ENCODE data around the gene PSAT1.

PSAT1 gene

DNA sequence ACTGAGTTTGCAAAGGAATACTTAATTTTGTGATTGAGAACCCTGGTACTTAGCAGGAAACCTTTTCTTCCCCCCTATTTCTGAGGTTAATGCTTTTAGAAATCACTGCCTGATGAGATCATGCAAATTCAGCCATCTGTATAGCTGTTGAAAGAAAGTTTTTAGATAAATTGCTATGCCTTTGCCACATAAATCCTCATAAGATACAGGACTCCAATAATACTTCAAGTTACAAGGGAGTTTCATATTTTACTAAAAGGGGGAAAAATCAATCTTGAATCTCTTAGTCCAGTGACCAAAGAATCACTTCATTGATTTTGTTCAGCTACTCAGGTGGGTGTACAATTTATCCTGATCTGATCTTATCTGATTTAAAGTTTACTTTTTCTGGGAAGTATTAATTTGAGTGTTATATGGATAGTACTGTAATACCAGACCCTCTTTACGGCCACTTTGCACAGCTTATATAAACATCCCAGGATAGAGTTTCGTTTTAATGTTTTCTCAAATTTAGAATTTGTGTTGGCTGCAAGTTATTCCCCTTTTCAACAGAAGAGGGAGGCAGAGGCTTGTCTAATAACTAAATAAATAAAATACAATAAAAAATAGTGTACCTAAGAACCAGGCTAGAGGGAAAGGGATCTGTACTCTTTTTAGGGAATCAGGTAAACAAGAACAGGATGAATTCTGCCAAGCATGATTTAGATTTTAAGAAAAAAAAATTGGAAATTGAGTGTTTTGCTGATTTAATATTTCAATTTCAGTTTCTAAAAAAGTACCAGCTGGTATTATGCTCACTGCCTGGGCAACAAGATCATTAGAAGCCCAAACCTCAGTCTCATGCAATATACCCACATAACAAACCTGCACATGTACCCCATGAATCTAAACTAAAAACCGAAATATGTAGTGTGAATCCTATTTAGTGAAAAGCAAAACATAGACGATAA is 69.1 kb downstream of the PSAT1 start:
- DNase-seq (ENCODE audit: low read depth in 2 of 2) = no peak

- DNase-seq (ENCODE audit: low read depth in 2 of 2) = no peak
Observed at GRCh38 chr9:78366827-78367226, 69.9 kb downstream of the PSAT1 start.

GRCh38 chr9:78368236-78368635 is 71.3 kb downstream of the PSAT1 start:
- no peak for DNase-seq (ENCODE audit: low read depth in 2 of 2)

DNA sequence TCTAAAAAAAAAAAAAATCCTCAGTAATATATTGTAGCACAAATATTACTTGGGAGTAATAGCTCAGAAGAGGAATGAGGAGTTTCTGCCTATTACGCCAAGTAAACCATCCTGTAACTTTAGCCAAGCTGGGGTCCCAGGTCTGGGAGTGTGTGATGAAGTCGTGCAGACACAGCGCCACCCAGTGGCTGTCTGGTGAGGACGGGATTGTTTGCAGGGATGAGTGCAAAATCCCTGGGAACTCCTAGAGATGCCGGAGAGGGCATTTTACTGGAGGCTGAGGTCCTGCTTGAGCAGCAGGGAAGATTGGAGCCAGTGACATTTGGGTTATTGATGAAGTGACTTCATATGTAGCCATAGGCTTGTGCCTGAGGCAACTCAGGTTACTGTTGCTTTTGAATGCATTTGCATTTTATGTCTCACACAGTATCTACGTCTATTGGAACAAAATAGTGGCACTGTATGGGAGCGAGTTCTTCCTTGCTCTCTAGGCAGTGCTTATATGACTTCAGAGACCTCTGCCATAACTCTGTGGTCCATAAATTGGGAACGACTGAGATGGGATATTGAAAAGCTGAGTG is 72.8 kb downstream of the PSAT1 start:
- DNase-seq (ENCODE audit: low read depth in 2 of 2) = peak in 1 of 2 experiments; percentile 29

DNA sequence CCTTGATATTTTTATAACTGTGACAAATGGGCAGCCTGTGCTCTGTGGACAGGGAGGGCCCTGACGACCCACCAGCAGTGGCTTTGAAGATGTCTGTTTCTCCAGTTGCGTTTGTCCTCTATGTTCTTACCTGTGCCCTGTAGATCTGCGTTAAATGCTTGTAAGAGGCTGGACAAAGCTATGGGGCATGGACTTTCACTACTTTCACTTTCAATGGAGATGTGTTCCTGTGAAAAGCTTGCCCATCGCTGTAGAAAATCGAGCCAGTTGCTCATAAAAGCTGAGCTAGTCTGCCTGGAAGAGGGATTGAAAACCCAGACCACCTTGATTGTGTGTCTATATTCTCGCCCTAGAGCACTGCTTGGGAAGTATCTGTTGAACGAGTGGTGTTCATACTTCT is 74.1 kb downstream of the PSAT1 start:
- DNase-seq (ENCODE audit: low read depth in 2 of 2) = no peak

GRCh38 chr9:78371981-78372380 is 75.1 kb downstream of the PSAT1 start:
- no peak for DNase-seq (ENCODE audit: low read depth in 2 of 2)

All from fibroblast of skin of left biceps (primary cell).